ENCODE measurements around the gene AMIGO2. TPM values are rescaled to one million over a fixed set of nuclear protein-coding genes. Genes with fewer than 3 reads are reported as not detected.
"Not testable (repeated sequence)": the region's sequence is repeated elsewhere in the genome, so short reads cannot be mapped to it uniquely, and the experiment has no call there.

AMIGO2 gene
- total and polyA plus RNA-seq, 2 donors: 2.0 to 19.7 TPM

DNA sequence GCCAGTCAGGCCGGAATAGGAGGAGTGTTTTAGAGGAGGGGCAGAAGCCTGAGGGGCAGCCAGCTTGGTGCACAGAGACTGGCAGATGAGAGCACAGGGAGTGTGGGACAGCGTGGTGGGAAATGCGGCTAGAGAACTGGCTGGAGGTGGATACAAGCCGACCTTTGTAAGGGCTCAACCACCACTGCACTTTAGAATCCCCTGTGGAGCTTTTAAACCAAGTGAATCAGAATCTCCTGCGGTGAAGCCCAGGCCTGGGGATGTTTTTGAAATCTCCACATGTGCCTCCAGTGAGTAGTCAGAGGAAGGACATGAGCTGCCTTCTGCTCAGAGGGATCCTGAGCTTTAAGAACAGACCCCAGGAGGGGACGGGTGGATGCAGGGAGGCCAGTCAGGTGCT lies 11.2 kb downstream of the AMIGO2 start:
- Histone ChIP-seq H3K4me1 (ENCODE audit: control insufficient read depth in 2 of 2, insufficient read depth in 2 of 2, low read length in 2 of 2) (peaks cover 0 to 3% of the 10 kb centered on the region in 2 donors), H3K36me3 (ENCODE audit: control insufficient read depth in 2 of 2, insufficient read depth in 2 of 2, low read length in 1 of 2) (no peaks in the 10 kb centered on the region), H3K27me3 (ENCODE audit: control insufficient read depth in 2 of 2, insufficient read depth in 1 of 2, low read length in 1 of 2) (no peaks in the 10 kb centered on the region), H3K27ac (ENCODE audit: low read depth in 1 of 2, low read length in 1 of 2) (no peak overlapping the region), H3K4me3 (ENCODE audit: low read length in 2 of 2) (no peak overlapping the region), H3K9me3 (ENCODE audit: control insufficient read depth in 2 of 2, insufficient read depth in 1 of 2, low read length in 1 of 2) (no peaks in the 10 kb centered on the region)
- DNase-seq (ENCODE audit: low read depth in 6 of 9, low spot score in 9 of 9): no peak
- 90% methylated on average over 6 of the region's 6 CpGs for WGBS

DNA sequence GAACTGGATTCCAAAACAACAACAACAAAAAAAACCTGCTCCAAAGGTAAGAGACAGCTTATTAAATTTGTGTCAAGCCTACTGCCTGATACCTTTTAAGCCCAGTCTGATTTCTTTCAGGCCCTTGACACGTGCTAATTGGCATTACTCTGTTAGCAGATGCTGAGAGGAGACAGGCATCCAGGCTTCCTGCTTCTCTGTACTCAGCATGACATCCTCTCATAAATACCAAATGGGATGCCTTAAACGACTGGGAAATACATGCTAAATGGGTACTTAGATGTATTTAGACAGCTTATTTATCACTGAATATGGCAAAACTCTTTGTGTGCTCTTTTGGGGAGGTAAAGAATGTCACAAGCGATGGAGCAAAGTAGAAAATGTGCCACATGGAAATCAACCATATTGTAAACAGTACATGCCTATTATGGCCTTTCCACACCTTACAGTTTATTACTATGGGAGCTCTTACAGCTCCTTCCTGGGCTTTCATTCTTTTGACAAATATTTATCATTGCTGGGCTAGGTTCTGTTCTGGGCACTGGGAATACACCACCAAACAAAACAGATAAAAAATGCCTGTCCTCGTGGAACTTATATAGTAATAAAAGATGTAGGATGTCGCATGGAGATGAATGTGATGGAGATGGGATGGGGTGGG lies 11.9 kb downstream of the AMIGO2 start:
- no peak for DNase-seq (ENCODE audit: low read depth in 6 of 9, low spot score in 9 of 9)
- peaks cover 0 to 3% of the 10 kb centered on the region in 2 donors for H3K4me1 ChIP-seq (ENCODE audit: control insufficient read depth in 2 of 2, insufficient read depth in 2 of 2, low read length in 2 of 2)
- H3K4me3 ChIP-seq (ENCODE audit: low read length in 2 of 2): no peak overlapping the region
- no peaks in the 10 kb centered on the region for H3K9me3 ChIP-seq (ENCODE audit: control insufficient read depth in 2 of 2, insufficient read depth in 1 of 2, low read length in 1 of 2)
- H3K27ac ChIP-seq (ENCODE audit: low read depth in 1 of 2, low read length in 1 of 2): no peak overlapping the region
- 90% methylated on average over 5 of the region's 5 CpGs for WGBS
- H3K27me3 ChIP-seq (ENCODE audit: control insufficient read depth in 2 of 2, insufficient read depth in 1 of 2, low read length in 1 of 2): no peaks in the 10 kb centered on the region
- H3K36me3 ChIP-seq (ENCODE audit: control insufficient read depth in 2 of 2, insufficient read depth in 2 of 2, low read length in 1 of 2): no peaks in the 10 kb centered on the region

- Histone ChIP-seq H3K36me3 (ENCODE audit: control insufficient read depth in 2 of 2, insufficient read depth in 2 of 2, low read length in 1 of 2) (no peaks in the 10 kb centered on the region), H3K9me3 (ENCODE audit: control insufficient read depth in 2 of 2, insufficient read depth in 1 of 2, low read length in 1 of 2) (no peaks in the 10 kb centered on the region), H3K27ac (ENCODE audit: low read depth in 1 of 2, low read length in 1 of 2) (no peak overlapping the region), H3K4me1 (ENCODE audit: control insufficient read depth in 2 of 2, insufficient read depth in 2 of 2, low read length in 2 of 2) (peaks cover 0 to 3% of the 10 kb centered on the region in 2 donors), H3K27me3 (ENCODE audit: control insufficient read depth in 2 of 2, insufficient read depth in 1 of 2, low read length in 1 of 2) (no peaks in the 10 kb centered on the region), H3K4me3 (ENCODE audit: low read length in 2 of 2) (no peak overlapping the region)
- WGBS: 99% methylated on average over 1 of the region's 1 CpG
- DNase-seq (ENCODE audit: low read depth in 6 of 9, low spot score in 9 of 9): no peak
Measured at GRCh38 chr12:47067176-47067575, 12.6 kb downstream of the AMIGO2 start.

GRCh38 chr12:47066278-47067025 lies 13.3 kb downstream of the AMIGO2 start:
- WGBS: 93% methylated on average over 6 of the region's 6 CpGs
- Histone ChIP-seq H3K4me3 (ENCODE audit: low read length in 2 of 2) (no peak overlapping the region), H3K9me3 (ENCODE audit: control insufficient read depth in 2 of 2, insufficient read depth in 1 of 2, low read length in 1 of 2) (no peaks in the 10 kb centered on the region), H3K27me3 (ENCODE audit: control insufficient read depth in 2 of 2, insufficient read depth in 1 of 2, low read length in 1 of 2) (no peaks in the 10 kb centered on the region), H3K27ac (ENCODE audit: low read depth in 1 of 2, low read length in 1 of 2) (no peak overlapping the region), H3K36me3 (ENCODE audit: control insufficient read depth in 2 of 2, insufficient read depth in 2 of 2, low read length in 1 of 2) (no peaks in the 10 kb centered on the region), H3K4me1 (ENCODE audit: control insufficient read depth in 2 of 2, insufficient read depth in 2 of 2, low read length in 2 of 2) (peaks cover 0 to 3% of the 10 kb centered on the region in 2 donors)
- no peak for DNase-seq (ENCODE audit: low read depth in 6 of 9, low spot score in 9 of 9)

DNA sequence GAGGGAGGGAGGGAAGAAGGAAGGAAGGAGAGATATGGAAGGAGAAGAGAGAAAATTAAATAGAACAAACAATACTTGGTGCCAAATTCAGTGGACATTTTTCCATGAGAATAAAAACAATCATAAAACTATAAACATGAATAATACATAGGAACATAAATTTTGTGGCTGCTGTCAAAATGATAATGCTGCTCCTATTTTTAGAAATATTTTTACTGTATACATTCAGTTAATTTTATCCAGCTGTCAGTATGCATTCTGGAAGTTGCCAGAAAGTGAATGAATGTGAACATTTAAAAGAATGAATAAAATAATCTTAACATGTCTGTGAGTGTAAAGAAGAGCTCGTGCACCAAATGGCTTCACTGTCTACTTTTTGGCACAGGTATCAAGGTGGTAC lies 14.2 kb downstream of the AMIGO2 start:
- H3K36me3 ChIP-seq (ENCODE audit: control insufficient read depth in 2 of 2, insufficient read depth in 2 of 2, low read length in 1 of 2): no peaks in the 10 kb centered on the region
- H3K27me3 ChIP-seq (ENCODE audit: control insufficient read depth in 2 of 2, insufficient read depth in 1 of 2, low read length in 1 of 2): no peaks in the 10 kb centered on the region
- peaks cover 0 to 3% of the 10 kb centered on the region in 2 donors for H3K4me1 ChIP-seq (ENCODE audit: control insufficient read depth in 2 of 2, insufficient read depth in 2 of 2, low read length in 2 of 2)
- no peak overlapping the region for H3K4me3 ChIP-seq (ENCODE audit: low read length in 2 of 2)
- H3K9me3 ChIP-seq (ENCODE audit: control insufficient read depth in 2 of 2, insufficient read depth in 1 of 2, low read length in 1 of 2): no peaks in the 10 kb centered on the region
- WGBS: 95% methylated on average over 1 of the region's 1 CpG
- no peak overlapping the region for H3K27ac ChIP-seq (ENCODE audit: low read depth in 1 of 2, low read length in 1 of 2)
- DNase-seq (ENCODE audit: low read depth in 6 of 9, low spot score in 9 of 9): no peak

- not testable (repeated sequence) for H3K36me3 ChIP-seq (ENCODE audit: control insufficient read depth in 2 of 2, insufficient read depth in 2 of 2, low read length in 1 of 2); DNase-seq (ENCODE audit: low read depth in 6 of 9, low spot score in 9 of 9); H3K4me3 ChIP-seq (ENCODE audit: low read length in 2 of 2); H3K27me3 ChIP-seq (ENCODE audit: control insufficient read depth in 2 of 2, insufficient read depth in 1 of 2, low read length in 1 of 2); H3K4me1 ChIP-seq (ENCODE audit: control insufficient read depth in 2 of 2, insufficient read depth in 2 of 2, low read length in 2 of 2); H3K27ac ChIP-seq (ENCODE audit: low read depth in 1 of 2, low read length in 1 of 2); H3K9me3 ChIP-seq (ENCODE audit: control insufficient read depth in 2 of 2, insufficient read depth in 1 of 2, low read length in 1 of 2)
- WGBS: 100% methylated on average over 2 of the region's 2 CpGs
Measured at GRCh38 chr12:47058640-47059039, 21.1 kb downstream of the AMIGO2 start.

GRCh38 chr12:47056944-47057343 lies 22.8 kb downstream of the AMIGO2 start:
- H3K4me3 ChIP-seq (ENCODE audit: low read length in 2 of 2); H3K4me1 ChIP-seq (ENCODE audit: control insufficient read depth in 2 of 2, insufficient read depth in 2 of 2, low read length in 2 of 2); H3K36me3 ChIP-seq (ENCODE audit: control insufficient read depth in 2 of 2, insufficient read depth in 2 of 2, low read length in 1 of 2); H3K9me3 ChIP-seq (ENCODE audit: control insufficient read depth in 2 of 2, insufficient read depth in 1 of 2, low read length in 1 of 2); H3K27ac ChIP-seq (ENCODE audit: low read depth in 1 of 2, low read length in 1 of 2); DNase-seq (ENCODE audit: low read depth in 6 of 9, low spot score in 9 of 9); H3K27me3 ChIP-seq (ENCODE audit: control insufficient read depth in 2 of 2, insufficient read depth in 1 of 2, low read length in 1 of 2): not testable (repeated sequence)
- 94% methylated on average over 12 of the region's 12 CpGs for WGBS

DNA sequence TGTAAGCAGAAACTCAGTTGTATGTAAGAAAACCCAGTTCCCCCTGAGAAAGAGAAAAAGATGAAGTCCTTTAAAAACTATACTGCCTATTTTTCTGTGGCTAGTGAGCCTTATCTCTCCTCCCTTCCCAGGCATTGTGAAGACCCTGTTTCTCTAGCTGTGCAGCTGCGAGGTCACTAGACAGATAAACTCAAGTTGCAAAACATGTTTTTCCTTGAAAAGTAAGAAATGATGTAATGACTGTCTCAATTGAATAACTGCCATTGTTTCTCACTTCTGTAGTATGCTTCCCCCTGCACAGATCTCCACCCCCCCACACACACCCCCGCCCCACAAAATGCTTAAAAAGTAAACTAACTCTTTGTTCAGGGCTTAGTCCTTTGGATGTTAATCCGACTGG lies 23.9 kb downstream of the AMIGO2 start:
- peaks cover 0 to 12% of the 10 kb centered on the region in 2 donors for H3K9me3 ChIP-seq (ENCODE audit: control insufficient read depth in 2 of 2, insufficient read depth in 1 of 2, low read length in 1 of 2)
- WGBS: 92% methylated on average over 3 of the region's 3 CpGs
- not testable (repeated sequence) for DNase-seq (ENCODE audit: low read depth in 6 of 9, low spot score in 9 of 9); H3K4me1 ChIP-seq (ENCODE audit: control insufficient read depth in 2 of 2, insufficient read depth in 2 of 2, low read length in 2 of 2); H3K27ac ChIP-seq (ENCODE audit: low read depth in 1 of 2, low read length in 1 of 2); H3K36me3 ChIP-seq (ENCODE audit: control insufficient read depth in 2 of 2, insufficient read depth in 2 of 2, low read length in 1 of 2); H3K27me3 ChIP-seq (ENCODE audit: control insufficient read depth in 2 of 2, insufficient read depth in 1 of 2, low read length in 1 of 2); H3K4me3 ChIP-seq (ENCODE audit: low read length in 2 of 2)

- WGBS: 96% methylated on average over 4 of the region's 4 CpGs
- Histone ChIP-seq H3K4me1 (ENCODE audit: control insufficient read depth in 2 of 2, insufficient read depth in 2 of 2, low read length in 2 of 2) (no peaks in the 10 kb centered on the region), H3K9me3 (ENCODE audit: control insufficient read depth in 2 of 2, insufficient read depth in 1 of 2, low read length in 1 of 2) (peaks cover 0 to 16% of the 10 kb centered on the region in 2 donors), H3K36me3 (ENCODE audit: control insufficient read depth in 2 of 2, insufficient read depth in 2 of 2, low read length in 1 of 2) (no peaks in the 10 kb centered on the region), H3K4me3 (ENCODE audit: low read length in 2 of 2) (no peak overlapping the region), H3K27ac (ENCODE audit: low read depth in 1 of 2, low read length in 1 of 2) (no peak overlapping the region), H3K27me3 (ENCODE audit: control insufficient read depth in 2 of 2, insufficient read depth in 1 of 2, low read length in 1 of 2) (no peaks in the 10 kb centered on the region)
- no peak for DNase-seq (ENCODE audit: low read depth in 6 of 9, low spot score in 9 of 9)
Measured at GRCh38 chr12:47054659-47055058, 25.1 kb downstream of the AMIGO2 start.
